H9 (cell line): ENCODE data around the gene CPXM2. TPM values are rescaled to one million over a fixed set of nuclear protein-coding genes. Genes with fewer than 3 reads are reported as not detected.

Source experiments
- DNase-seq: peaks from one replicate; pipeline ENCODE4 v3.0.0-alpha.2; 2017
- H2AFZ ChIP-seq: one replicate; pipeline ENCODE4 v1.6.1; 2013; ENCODE audit warnings: mild to moderate bottlenecking, low read length, control low read depth, moderate library complexity
- H2AK5ac ChIP-seq: 2 replicates; pipeline ENCODE4 v1.6.1; 2013; ENCODE audit warnings: low read length, control low read depth, mixed read lengths; ENCODE audit not compliant: insufficient read length
- H2BK120ac ChIP-seq: one replicate; pipeline ENCODE4 v1.6.1; 2013; ENCODE audit warnings: low read depth, mild to moderate bottlenecking, low read length, control low read depth, inconsistent platforms; ENCODE audit not compliant: poor library complexity, severe bottlenecking
- H2BK12ac ChIP-seq: 2 replicates; pipeline ENCODE4 v1.6.1; 2013; ENCODE audit warnings: low read length, control low read depth, mixed read lengths, low read depth; ENCODE audit not compliant: insufficient read length
- H2BK15ac ChIP-seq: 2 replicates; pipeline ENCODE4 v1.6.1; 2013; ENCODE audit warnings: low read depth, low read length, control low read depth
- H2BK20ac ChIP-seq: one replicate; pipeline ENCODE4 v1.6.1; 2013; ENCODE audit warnings: low read depth, mild to moderate bottlenecking, low read length, control low read depth, inconsistent platforms; ENCODE audit not compliant: poor library complexity, severe bottlenecking
- H2BK5ac ChIP-seq: 2 replicates; pipeline ENCODE4 v1.6.1; 2013; ENCODE audit warnings: low read length, control low read depth, mixed read lengths; ENCODE audit not compliant: insufficient read length
- H3K14ac ChIP-seq: 2 replicates; pipeline ENCODE4 v1.6.1; 2013; ENCODE audit warnings: low read length, control low read depth; ENCODE audit not compliant: insufficient read depth
- H3K18ac ChIP-seq: 2 replicates; pipeline ENCODE4 v1.6.1; 2013; ENCODE audit warnings: low read depth, mild to moderate bottlenecking, mixed read lengths, low read length, control low read depth; ENCODE audit not compliant: insufficient read length
- H3K23ac ChIP-seq: 2 replicates; pipeline ENCODE4 v1.6.1; 2013; ENCODE audit warnings: low read length, control low read depth, mixed read lengths, low read depth; ENCODE audit not compliant: insufficient read length
- H3K23me2 ChIP-seq: 2 replicates; pipeline ENCODE4 v1.6.1; 2013; ENCODE audit warnings: low read depth, mild to moderate bottlenecking, mixed read lengths, low read length, control low read depth; ENCODE audit not compliant: insufficient read length, poor library complexity, severe bottlenecking
- H3K27ac ChIP-seq: 2 replicates; pipeline ENCODE4 v1.5.1; 2013; ENCODE audit warnings: low read length, control low read depth, mixed read lengths, low read depth; ENCODE audit not compliant: insufficient read length
- H3K27me3 ChIP-seq: 2 replicates; pipeline ENCODE4 v1.6.1; 2013; ENCODE audit warnings: low read length, control low read depth, inconsistent platforms; ENCODE audit not compliant: insufficient read depth
- H3K4ac ChIP-seq: 2 replicates; pipeline ENCODE4 v1.6.1; 2013; ENCODE audit warnings: low read depth, mild to moderate bottlenecking, control low read depth, inconsistent platforms, low read length, moderate library complexity
- H3K4me1 ChIP-seq: 2 replicates; pipeline ENCODE4 v1.6.1; 2013; ENCODE audit warnings: low read length, control low read depth, inconsistent platforms; ENCODE audit not compliant: insufficient read depth
- H3K4me2 ChIP-seq: 2 replicates; pipeline ENCODE4 v1.6.1; 2013; ENCODE audit warnings: low read length, control low read depth, mixed read lengths; ENCODE audit not compliant: insufficient read length, insufficient read depth
- H3K56ac ChIP-seq: 2 replicates; pipeline ENCODE4 v1.6.1; 2013; ENCODE audit warnings: low read depth, mild to moderate bottlenecking, mixed read lengths, low read length, control low read depth; ENCODE audit not compliant: insufficient read length
- H3K79me1 ChIP-seq: 2 replicates; pipeline ENCODE4 v1.6.1; 2013; ENCODE audit warnings: low read depth, mild to moderate bottlenecking, moderate library complexity, low read length, control low read depth, inconsistent platforms; ENCODE audit not compliant: insufficient read depth, poor library complexity, severe bottlenecking
- H3K79me2 ChIP-seq: 2 replicates; pipeline ENCODE4 v1.6.1; 2013; ENCODE audit warnings: low read length, control low read depth, inconsistent platforms; ENCODE audit not compliant: insufficient read depth
- H3K9ac ChIP-seq: 2 replicates; pipeline ENCODE4 v1.6.1; 2013; ENCODE audit warnings: low read length, control low read depth, mixed read lengths; ENCODE audit not compliant: insufficient read length; ENCODE audit errors: extremely low read depth
- H3K9me3 ChIP-seq: one replicate; pipeline ENCODE4 v1.6.1; 2013; ENCODE audit warnings: low read depth, low read length, inconsistent platforms; ENCODE audit not compliant: control insufficient read depth
- H3T11ph ChIP-seq: one replicate; pipeline ENCODE4 v1.6.1; 2013; ENCODE audit warnings: mild to moderate bottlenecking, low read length, control low read depth, inconsistent platforms
- H4K20me1 ChIP-seq: one replicate; pipeline ENCODE4 v1.6.1; 2013; ENCODE audit not compliant: control insufficient read depth, insufficient read length, insufficient read depth
- H4K5ac ChIP-seq: 2 replicates; pipeline ENCODE4 v1.6.1; 2013; ENCODE audit warnings: low read depth, mild to moderate bottlenecking, mixed read lengths, low read length, control low read depth; ENCODE audit not compliant: insufficient read length
- H4K8ac ChIP-seq: replicated peaks from 2 replicates; pipeline ENCODE4 v1.6.1; 2013; ENCODE audit warnings: low read length, control low read depth, mixed read lengths, low read depth; ENCODE audit not compliant: insufficient read length
- H4K91ac ChIP-seq: 2 replicates; pipeline ENCODE4 v1.6.1; 2013; ENCODE audit warnings: low read depth, mild to moderate bottlenecking, moderate library complexity, mixed read lengths, low read length, control low read depth; ENCODE audit not compliant: insufficient read length
- H3K27ac Mint-ChIP-seq, 3 experiments: 2 replicates in 2 of 3; 3 replicates in 1 of 3; pipeline ENCODE4 v1.8.0; 2020 to 2021; ENCODE audit warnings: mixed read lengths in 3 of 3, mild to moderate bottlenecking in 1 of 3, moderate library complexity in 1 of 3
- H3K27me3 Mint-ChIP-seq: 2 replicates; pipeline ENCODE4 v1.8.0; 2021; ENCODE audit warnings: low read depth, mild to moderate bottlenecking, moderate library complexity, mixed read lengths
- H3K36me3 Mint-ChIP-seq, 3 experiments: 2 replicates in 2 of 3; 3 replicates in 1 of 3; pipeline ENCODE4 v1.8.0; 2020 to 2021; ENCODE audit warnings: low read depth in 3 of 3, mixed read lengths in 3 of 3; ENCODE audit not compliant: insufficient read depth in 1 of 3
- H3K4me1 Mint-ChIP-seq, 2 experiments: 2 replicates each; pipeline ENCODE4 v1.8.0; 2020; ENCODE audit warnings: mixed read lengths in 2 of 2
- H3K4me3 Mint-ChIP-seq, 2 experiments: 2 replicates in 1 of 2; 3 replicates in 1 of 2; pipeline ENCODE4 v1.8.0; 2020 to 2021; ENCODE audit warnings: mild to moderate bottlenecking in 2 of 2, mixed read lengths in 2 of 2, moderate library complexity in 1 of 2
- H3K9me3 Mint-ChIP-seq, 2 experiments: 2 replicates in 1 of 2; 3 replicates in 1 of 2; pipeline ENCODE4 v1.8.0; 2020; ENCODE audit warnings: mild to moderate bottlenecking in 2 of 2, mixed read lengths in 2 of 2, moderate library complexity in 1 of 2
- WGBS: extraction: QIAGEN DNeasy Blood & Tissue Kit; methylation state at CpG from one replicate; pipeline ENCODE4 v1.1.7; 2013; ENCODE audit warnings: missing lambda C conversion rate, low lambda C conversion rate, mixed read lengths; ENCODE audit not compliant: insufficient read length; ENCODE audit errors: extremely low coverage; 5-methylcytosine and 5-hydroxymethylcytosine counted together
- total RNA-seq: library from RNA; stranded (reverse); gene quantifications from 2 replicates; pipeline ENCODE4 v1.2.1, GENCODE V29; 2021
- TF ChIP-seq, protein P1 (sequence below): fragments of 200-600 bp; sonication (generic); conservative IDR thresholded peaks from 3 replicates; pipeline ENCODE4 v1.8.0; 2021; ENCODE audit warnings: antibody characterized with exemption, mild to moderate bottlenecking

CPXM2 gene
- total RNA-seq, 1 experiment from 2014 or later: 1.7 TPM

DNA sequence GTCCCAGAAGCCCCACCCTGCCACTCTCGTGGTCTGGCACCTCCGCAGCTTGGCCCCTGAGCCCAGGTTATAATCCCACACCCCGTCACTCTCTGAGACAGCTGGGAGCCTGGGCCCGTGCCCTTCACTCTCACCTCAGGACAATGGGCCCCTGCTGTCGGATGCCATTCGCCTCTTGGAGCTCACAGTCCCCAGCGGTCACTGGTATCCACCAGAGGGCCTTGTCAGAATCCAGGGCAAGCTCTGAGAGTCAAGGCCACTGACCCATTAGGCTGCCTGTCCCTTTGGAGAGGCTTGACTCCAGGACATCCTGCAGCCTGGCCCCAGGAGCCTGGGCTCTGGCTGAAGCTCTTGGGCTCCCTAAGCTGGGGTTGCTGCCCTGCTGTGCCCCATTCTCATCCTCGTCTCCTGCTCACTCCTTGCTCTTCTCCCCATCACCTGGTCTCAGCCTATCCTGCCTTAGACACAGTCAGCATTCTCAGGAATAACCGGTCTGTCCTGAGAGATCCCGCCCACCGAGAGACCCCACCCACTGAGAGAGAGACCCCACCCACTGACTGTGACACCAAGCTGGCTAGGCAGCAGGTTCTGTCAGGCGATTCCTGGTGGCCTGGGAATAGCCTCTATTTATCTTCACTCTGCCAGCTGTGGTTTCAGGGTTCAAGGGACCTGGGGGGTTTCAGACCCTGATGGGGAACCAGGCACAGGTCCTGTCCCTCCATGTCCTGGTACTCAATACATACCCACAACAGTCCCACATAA lies 27.7 kb downstream of the CPXM2 start:
- Histone ChIP-seq H2BK12ac (no peak overlapping the region), H3K4me2 (no peak overlapping the region), H4K8ac (no peak overlapping the region), H3K79me2 (no peaks in the 10 kb centered on the region), H2BK5ac (no peak overlapping the region), H3T11ph (no peak overlapping the region), H4K91ac (no peak overlapping the region), H2AK5ac (no peak overlapping the region), H3K79me1 (no peaks in the 10 kb centered on the region), H3K27me3 (no peaks in the 10 kb centered on the region), H3K56ac (no peak overlapping the region), H2BK120ac (no peak overlapping the region), H3K9me3 (no peaks in the 10 kb centered on the region), H4K5ac (no peak overlapping the region), H3K4ac (no peak overlapping the region), H4K20me1 (no peaks in the 10 kb centered on the region), H2BK20ac (no peak overlapping the region), H3K4me1 (no peaks in the 10 kb centered on the region), H3K14ac (no peak overlapping the region), H3K27ac (no peak overlapping the region), H3K23ac (no peak overlapping the region), H3K18ac (no peak overlapping the region), H3K9ac (no peak overlapping the region), H2BK15ac (no peak overlapping the region), H3K23me2 (no peaks in the 10 kb centered on the region), H2AFZ (no peak overlapping the region)
- peak; percentile 76 for DNase-seq
- H3K9me3 Mint-ChIP-seq: no peaks in the 10 kb centered on the region
- no peak overlapping the region for H3K4me3 Mint-ChIP-seq
- no peak overlapping the region for H3K27ac Mint-ChIP-seq
- H3K36me3 Mint-ChIP-seq: peaks cover 0 to 10% (median 8%) of the 10 kb centered on the region in 3 experiments; a peak in 4 of 7 replicates
- peaks cover 2% of the 10 kb centered on the region for H3K27me3 Mint-ChIP-seq
- TF ChIP-seq, protein P1, sequence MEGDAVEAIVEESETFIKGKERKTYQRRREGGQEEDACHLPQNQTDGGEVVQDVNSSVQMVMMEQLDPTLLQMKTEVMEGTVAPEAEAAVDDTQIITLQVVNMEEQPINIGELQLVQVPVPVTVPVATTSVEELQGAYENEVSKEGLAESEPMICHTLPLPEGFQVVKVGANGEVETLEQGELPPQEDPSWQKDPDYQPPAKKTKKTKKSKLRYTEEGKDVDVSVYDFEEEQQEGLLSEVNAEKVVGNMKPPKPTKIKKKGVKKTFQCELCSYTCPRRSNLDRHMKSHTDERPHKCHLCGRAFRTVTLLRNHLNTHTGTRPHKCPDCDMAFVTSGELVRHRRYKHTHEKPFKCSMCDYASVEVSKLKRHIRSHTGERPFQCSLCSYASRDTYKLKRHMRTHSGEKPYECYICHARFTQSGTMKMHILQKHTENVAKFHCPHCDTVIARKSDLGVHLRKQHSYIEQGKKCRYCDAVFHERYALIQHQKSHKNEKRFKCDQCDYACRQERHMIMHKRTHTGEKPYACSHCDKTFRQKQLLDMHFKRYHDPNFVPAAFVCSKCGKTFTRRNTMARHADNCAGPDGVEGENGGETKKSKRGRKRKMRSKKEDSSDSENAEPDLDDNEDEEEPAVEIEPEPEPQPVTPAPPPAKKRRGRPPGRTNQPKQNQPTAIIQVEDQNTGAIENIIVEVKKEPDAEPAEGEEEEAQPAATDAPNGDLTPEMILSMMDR: 0 out of 3 replicates have a peak, but pooled peaks have one; percentile 16
- peaks cover 26 to 32% of the 10 kb centered on the region in 2 experiments for H3K4me1 Mint-ChIP-seq
- no CpG with 5 or more reads among the region's 12 CpGs for WGBS
